RPMI7951 (cell line): ENCODE measurements around the gene NCAM2. TPM values are rescaled to one million over a fixed set of nuclear protein-coding genes. Genes with fewer than 3 reads are reported as not detected.

Source experiments
- DNase-seq: peaks from one replicate; pipeline ENCODE4 v3.0.0-alpha.2; 2012; ENCODE audit warnings: low read depth
- total RNA-seq: library from RNA; depleted of rRNA; stranded (reverse); fragments of >200 nt; shearing (Covaris generic); gene quantifications from 2 replicates; pipeline ENCODE4 v1.2.3, GENCODE V29; 2014

The NCAM2 gene
- total RNA-seq, 1 experiment from 2014 or later, result 0.12 TPM

DNA sequence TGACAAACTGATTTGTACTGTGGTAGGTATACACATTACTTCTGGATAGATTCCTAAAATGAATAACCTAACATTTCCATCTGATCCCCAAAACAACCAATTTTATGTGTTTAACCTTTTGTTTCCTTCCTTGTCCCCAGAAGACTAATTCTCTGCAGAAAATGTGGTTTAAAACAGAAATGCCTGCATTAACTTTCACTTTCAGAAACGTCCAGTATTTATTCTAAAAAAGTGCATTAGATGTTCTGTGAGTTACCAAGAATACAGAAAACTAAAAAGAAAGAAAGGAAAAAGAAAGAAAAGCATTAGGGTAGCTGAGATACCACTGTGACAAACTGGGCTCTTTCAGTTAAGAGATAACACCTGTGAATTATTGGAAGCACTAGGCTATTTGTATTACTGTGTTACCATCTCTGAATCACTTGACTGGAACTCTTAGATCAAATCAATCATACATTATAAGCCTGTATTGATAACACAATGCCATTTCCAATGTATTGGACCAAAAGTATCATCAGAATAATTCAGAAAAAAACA is 177.7 kb downstream of the NCAM2 start:
- no peak for DNase-seq

DNA sequence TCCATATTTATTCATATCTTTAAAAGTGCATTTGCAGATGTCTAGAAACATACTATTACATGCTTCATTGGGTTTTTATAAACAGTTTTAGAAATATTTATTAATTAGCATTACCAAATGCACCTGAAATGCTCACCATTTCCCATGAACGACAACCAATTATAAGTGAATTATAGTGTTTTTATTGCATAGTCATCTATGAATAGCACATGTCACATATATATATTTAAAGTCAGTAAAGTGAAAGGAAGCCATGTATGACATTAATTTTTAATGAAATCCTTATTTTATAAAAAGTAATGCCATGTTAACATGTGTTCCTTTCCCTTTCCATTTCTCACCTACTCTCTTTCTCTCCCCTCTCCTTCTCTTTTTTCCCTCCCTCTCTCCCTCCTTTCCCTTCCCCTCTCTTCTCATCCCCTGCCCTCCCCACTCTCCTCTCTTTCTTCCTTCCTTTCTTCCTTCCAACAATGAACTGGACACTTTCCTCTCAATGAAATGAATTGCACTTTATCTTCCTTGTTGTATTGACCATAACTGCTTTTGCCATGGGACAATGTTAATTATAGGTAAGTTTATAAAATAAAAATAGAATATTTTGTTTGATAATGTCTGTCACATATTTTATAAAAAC is 179.3 kb downstream of the NCAM2 start:
- DNase-seq, result no peak

DNA sequence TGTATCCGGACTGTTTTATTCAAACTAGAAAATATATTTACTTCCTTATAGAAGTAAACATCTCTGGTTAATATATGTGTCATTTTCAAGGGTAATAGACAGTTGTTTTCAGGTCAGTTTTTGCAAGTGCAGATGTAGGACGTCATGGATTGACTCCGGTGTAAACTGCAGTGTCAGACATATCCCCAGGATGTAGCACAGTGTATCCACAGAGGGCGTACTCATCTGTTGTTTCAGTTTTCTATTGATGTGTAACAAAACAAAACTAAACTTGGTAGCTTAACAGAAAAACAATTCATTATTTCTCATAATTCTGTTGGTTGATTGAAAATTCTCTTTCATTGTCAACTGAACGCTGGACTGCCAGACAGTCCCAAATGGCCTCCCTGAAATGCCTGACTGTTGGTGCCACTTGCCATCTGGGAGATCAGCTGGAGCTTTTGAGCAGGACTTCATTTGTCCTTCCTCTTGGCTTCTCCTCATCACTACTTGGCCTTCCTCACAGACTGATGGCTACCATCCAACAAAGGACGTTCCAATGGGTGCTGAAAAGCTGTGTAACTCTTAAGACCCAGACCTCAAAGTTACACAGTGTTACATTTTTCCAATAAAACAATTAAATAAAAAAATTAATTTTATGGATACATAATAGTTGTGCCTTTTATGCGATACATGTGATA is 181.6 kb downstream of the NCAM2 start:
- DNase-seq, result no peak

DNA sequence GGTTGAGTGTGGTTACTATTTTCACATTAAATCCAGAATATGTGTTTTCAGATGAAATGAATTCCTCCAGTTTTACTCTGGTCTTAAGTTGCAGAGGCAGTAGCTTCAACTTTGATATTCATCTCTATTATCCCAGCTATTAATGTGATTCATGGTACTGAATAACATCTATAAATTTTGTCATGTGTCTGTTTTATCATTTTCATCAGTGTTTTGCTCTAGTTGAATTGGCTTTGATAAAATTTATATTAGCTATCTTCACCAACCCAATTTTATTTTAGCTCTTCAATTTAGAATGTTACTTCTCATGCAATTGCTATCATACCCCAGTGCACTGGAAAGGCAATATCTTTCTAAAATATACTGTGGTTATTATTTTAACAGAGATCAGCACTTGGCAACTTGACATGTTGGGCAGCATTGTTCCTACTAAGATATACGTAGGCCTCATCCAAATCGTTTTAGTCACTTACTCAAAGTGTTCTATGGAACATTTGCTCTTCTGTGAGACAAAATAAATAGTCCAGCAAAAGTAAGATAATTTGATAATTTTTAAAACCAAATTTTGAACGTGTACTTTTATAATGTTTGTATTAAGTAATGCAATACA is 184.3 kb downstream of the NCAM2 start:
- no peak for DNase-seq

DNA sequence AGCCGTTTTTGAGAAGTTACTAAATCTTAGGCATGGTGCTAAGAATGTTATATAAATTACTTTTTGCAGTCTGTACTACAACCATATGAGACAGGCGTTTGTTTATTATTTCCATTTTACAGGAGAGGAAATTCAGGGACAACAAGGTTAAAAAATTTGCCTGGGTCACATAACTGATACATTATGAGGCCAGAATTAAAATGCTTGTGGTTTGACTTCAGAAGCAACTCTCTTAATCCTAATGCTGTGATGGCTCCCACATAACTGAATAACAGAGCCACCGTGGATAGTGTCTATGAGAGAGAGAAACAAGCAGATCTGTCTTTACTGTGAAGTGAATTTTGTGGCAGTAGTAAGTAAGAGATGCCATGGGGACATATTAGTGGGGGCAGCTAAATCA is 184.9 kb downstream of the NCAM2 start:
- no peak for DNase-seq

DNA sequence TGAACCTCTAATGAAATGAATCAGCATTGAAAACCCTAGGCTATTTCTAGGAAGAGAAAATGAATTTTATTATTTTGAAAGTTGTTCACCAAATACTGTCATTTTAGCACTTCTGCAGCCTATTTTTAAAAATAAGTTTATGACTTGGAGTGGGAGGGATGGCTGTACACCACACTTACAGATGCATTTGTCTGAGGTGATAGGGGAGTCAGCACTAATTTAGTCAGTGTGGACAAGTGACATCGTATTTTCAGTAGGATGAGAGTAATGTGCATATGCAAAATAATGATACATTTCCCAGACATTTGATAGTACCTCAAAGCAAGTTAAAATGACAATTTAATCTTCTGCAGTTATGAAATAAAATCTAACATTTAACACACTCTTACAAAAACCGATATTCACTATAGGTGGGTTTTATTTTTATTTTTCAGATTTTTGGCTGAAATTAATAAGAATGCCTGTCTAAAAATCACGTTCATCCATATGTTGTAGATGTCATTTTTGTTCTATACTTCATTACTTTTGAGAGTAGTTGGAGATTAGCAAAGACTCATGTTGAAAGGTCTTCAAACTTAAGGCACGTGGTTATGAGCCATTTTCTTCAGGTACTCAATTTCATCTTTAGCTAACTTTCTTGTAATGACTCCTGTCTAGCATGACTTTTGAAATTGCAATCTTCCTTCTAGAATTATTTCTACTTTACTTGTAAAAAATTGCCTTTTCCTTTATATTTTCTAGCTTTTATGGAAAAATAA is 186.7 kb downstream of the NCAM2 start:
- DNase-seq, result no peak

DNA sequence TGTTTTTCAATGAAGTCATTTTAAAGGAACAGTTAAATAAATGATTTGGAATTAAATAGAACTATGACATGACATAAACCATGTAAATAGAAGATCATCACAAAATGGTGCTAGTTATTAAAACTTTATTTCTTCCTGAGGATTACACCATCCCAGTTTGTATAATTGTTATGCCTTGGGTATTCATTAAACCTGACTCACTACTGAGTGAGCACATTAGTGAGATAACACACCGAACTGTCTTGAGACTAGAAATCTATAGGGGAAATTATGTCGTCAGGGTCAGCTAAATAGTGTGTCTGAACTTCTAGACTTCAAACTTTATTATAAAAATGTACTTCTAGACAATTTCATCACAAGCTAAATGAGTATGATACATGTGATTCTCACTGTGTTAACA is 189.4 kb downstream of the NCAM2 start:
- no peak for DNase-seq

DNA sequence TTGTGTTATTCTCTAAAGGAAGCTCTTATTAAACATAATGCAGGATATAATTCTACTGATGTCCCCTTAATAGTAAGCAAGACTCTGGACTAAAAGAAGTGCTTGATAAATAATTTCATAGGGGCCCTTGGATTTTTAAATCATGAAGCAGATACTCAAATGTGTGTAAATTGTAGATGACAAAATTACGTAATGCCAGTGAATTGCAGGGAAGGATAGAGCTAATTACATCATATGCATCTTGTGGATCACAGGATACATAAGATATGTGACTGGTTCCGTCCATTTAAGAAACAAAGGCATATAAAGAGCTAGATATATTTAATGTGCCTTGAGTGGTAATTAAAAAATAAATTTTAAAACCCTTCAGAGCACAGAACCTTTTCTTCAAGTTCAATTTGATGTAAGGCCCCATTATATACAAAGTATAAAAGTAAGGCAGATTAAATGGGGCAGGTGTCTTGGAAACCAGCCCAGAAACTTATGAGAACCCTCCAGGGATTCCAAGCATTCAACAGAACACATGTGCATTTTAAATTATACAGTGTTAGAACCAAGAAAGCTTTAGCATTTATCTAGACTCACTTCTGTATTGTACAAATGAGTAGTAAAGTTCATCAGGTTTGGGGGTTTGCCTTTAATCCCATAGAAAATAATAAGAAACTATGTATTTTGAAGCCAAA is 190.4 kb downstream of the NCAM2 start:
- DNase-seq, result no peak

DNA sequence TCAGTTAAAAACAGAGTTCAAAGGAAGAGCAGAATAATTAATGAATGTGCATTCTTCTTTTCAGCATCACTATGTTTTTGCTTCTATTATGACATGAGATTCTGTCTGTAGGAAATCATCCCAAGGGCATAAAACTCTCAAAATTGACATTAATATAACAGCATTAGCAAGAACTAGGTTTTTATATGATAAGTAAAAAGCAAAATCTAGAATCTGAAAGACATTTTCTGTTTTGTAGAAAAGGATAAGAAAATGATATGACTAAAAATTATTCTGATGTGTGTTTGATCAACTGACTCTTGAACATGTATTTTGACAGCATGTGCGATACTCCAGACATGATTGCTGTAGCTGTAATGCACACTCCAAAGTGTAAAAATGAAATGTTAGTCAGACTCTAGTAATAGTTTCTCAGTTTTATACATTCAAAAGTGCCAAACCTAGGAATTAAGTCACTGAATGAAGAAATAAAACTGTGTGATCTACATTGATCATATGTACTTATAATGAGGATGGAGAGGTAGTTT is 197.3 kb downstream of the NCAM2 start:
- no peak for DNase-seq

DNA sequence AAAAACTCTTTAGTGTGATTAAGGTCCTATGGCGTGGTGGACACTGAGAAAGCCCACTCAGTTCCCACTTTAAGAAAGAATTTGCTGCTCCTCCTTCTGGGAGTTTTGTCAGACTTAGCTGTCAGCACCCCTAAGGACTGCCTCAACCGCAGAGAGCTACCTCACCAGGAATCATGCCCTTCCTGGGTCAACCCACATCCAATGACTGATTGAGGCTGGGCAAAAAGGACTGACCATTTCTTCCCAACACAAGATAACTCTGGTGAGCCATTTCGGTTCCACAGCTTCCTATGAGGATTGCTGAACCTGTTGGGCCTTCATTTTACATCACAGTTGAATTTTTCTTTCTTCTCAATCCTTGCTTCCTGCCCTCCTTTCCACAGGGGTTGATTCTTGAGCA is 197.9 kb downstream of the NCAM2 start:
- peak; percentile 22 for DNase-seq

DNA sequence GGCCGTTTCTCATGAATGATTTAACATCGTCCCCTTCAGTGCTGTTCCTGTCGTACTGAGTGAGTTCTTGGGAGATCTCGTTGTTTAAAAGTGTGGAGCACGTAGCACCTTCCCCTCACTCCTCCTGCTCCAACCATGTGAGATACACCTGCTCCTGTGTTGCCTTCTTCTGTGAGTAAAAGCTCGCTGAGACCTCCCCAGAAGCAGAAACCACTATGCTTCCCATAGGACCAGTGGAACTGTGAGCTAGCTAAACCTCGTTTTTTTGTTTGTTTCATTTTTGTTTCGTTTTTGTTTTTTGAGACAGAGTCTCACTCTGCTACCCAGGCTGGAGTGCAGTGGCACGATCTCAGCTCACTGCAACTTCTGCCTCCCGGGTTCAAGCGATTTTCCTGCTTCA is 198.6 kb downstream of the NCAM2 start:
- no peak for DNase-seq

DNA sequence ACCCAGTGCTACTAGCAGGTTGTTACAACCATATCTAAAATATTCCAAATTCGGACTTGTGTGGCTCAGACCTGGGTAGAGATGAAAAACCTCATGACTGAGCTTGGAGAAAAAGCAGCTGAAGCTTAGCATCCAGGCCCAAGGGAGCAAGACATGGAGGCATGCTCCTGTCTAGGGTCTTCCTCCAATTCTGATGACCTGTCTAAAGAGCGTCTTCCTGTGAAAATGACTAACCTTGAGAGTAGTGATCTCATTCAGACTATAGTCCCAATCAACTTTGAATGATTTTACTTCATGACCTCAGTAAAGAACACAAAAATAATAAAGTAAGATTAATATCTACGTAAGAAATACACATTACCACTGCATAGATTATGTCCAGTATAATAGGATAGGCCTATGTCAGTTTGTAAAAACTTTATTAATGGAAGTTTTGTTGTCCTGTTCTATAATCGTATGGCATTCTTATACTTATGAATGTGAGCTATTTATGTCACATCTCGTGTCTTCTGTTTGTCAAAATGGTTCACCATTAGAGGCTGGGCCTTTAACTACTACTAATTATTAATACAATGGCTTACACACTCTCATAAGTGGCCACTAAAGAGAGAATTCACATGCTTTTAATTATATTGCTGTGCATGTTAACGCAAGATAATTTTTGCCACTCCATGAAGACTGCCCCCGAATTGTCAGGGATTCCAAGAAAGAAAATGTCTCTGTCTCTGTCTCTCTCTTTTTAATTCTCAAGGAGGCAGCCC is 201.3 kb downstream of the NCAM2 start:
- no peak for DNase-seq

DNA sequence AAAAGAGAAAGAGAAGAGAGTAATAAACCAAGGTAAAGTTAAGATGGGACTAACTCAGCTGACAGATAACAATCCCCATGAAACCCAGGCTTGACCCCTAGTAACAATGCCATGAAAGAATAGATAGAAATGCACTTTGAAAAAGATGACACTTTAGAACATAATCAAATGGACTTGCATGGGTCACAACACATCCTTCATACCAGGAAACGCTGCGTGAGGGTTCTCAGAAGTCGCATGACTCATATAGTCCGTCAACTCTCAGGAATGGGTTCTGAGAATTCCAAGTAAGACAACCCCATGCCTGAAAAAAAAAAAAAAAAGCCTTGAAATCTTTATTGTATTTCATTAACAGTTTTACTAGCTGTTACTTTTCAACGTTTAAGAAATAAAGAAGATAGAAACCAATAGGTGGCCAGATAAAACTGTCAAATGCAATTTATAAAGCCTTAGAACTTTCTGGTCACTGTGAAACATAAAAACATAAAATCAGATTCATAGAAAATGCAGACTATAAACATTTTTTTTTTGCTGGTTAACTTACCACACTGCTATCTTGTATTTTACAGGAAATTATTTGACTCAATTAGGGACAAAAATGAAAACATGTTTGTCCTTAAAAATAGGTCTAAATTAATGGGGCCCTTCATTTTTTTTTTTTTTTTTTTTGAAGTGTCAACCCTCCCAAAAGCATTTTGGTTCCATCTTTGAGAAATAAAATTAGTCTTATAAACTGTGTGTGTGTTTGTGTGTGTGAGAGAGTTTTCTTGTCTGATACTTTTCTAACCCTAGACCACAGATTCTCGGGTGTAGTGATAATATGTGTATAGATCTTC is 202.1 kb downstream of the NCAM2 start:
- peak; percentile 89 for DNase-seq

DNA sequence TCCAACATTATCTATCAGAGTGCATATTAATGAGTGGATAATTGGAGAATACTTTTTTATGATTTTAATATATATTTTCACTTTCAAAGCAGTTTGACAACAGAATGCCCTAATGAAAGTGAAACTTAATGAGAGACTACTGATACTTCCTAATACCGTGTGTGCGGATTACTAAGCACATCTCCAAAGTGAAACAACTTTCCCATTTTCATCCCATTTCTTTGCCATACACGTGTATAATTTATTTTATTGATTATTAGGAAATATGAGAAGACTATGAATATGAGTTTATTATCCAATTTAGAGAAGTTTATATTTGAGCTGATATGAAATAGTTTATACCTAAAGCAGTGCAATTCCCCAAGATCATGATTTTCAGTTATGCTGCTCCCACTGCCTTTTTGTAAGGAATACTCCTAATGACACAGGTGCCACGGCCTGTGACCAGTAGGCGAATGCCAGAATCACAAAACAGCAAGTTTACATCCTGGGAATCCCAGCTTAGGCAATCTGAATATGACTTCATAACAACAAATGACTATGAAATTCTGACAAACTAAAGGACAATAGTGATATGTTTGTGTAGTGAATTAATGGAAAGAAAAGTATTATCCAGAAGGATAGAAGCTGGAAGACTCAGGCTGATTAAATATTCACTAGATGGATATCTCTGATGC is 202.9 kb downstream of the NCAM2 start:
- peak; percentile 17 for DNase-seq

DNA sequence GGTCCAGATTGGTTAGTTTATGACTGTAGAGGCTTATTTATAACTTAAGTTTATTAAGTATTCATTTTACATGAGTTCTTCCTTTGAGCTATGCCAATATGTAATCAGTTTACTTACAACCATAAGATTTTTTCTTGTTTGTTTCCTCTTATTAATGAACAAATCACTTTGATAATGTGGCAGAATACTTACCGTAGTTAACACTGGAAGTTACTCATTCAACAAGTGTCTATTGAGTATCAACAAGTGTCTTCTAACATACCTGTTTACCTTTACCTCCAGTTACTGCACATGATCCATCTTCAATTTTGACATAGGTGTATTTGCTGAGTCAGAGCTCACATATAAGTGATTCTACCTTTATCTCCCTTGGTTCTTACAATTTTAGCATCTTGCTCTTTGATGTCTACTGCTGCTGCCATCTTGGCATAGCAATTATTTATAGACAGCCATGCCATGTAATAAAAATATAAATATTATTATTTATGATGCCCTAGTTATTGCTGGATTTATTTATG is 205.7 kb downstream of the NCAM2 start:
- no peak for DNase-seq

DNA sequence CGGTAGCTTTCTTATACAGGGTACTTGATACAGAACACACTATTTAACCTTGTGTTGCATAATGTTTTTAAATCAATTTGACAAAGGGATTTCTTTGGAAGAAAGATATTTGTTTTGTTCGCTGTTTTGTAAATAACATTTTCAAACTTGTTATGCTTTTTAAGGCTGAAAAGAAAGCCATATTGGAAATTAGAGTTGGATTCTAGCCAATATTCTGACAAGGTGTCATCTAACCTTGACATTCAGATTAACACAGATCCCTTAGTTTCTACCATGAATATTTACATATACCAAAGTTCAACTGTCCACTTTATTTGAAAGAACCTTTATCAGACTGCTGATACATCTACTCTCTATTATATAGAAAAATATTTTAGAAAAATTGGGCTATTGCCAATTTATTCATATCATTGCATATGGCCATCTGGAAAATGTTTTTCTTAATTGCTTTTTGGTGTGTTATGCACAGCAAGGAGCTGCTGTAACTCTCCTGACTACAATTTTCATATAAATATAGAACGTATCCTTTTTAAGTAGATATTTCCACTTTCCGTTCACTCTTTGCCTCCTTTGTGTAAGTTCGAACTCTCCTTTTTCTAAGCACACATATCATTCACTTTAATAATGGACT is 206.3 kb downstream of the NCAM2 start:
- no peak for DNase-seq

DNA sequence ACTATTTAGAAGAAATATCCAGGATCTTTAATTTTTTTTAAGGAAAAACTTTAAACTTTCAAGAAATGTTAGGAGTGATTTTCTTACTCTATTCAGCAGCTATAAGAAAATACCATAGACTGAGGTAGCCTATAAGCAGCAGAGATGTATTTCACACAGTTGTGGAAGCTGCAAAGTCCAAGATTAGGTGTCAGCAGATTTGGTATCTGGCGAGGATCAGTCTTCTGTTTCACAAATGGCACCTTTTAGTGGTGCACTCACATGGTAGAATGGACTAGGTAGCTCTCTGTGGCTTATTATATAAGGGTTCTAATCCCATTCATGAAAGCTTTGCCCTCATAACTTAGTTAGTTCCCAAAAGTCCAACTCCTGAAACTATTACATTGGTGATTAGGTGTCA is 207.4 kb downstream of the NCAM2 start:
- no peak for DNase-seq

DNA sequence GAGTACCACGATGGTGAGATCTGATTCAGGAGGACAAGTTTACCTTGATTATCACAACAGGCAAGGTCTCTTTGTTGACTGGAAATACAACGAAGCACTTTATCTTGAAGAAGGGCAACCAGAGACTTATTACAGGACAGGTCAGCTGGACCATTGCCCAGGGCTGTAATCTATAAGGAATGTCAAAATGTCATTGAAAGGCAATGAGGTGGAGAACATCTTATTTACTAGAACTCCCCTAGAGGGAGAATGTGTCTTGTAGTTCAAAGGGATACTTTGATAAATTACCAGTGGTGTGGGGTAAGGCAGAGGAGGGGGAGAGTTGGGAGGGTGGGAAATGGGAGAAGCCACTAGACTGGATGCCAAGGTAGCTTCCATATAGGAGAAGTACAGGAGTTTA is 212.3 kb downstream of the NCAM2 start:
- no peak for DNase-seq

DNA sequence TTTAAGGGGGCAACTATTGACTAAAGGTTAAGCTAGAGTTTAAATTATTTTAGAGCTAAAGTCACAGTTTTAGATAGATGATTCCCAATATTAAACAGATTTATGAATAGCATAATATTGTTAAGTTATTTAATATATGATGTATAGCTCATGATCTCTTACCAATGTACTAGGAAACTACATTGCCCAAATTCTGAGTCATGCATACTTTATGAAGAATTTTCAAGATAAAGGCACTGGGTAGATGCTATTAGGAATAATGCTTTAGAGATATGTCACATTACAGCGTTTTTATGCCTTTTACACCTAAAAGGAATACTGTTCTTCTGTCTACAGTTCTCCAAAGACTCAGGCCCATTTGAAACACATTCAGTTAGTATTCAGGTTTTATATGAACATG is 215.1 kb downstream of the NCAM2 start:
- no peak for DNase-seq
